Right hindlimb (tissue), 1 donor: Measurements from ENCODE around the gene PAFAH2.
"Not testable (repeated sequence)": the region's sequence is repeated elsewhere in the genome, so short reads cannot be mapped to it uniquely, and the experiment has no call there.

Source experiments
- DNase-seq: peaks from one replicate; pipeline ENCODE4 v3.0.0-alpha.2; 2018

The PAFAH2 gene

DNA sequence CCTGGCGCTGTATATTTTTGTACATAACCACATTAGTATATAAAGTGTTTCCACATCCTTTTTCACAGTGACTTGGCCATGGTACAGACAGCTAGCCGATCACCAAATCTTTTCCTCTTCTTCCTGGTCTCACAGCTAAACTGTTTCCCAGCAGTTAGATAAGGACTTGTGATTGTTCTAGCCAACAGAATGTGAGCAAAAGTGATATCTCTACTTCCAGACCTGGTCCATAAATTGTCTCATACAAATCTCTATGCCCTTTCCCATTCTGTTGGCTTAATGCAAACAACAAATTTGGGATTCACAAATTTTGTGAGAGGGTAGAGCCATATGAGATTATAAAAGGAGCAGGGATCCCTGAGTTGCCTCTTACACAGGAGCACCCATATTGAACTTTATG is 19.5 kb downstream of the PAFAH2 start:
- no peak for DNase-seq

DNA sequence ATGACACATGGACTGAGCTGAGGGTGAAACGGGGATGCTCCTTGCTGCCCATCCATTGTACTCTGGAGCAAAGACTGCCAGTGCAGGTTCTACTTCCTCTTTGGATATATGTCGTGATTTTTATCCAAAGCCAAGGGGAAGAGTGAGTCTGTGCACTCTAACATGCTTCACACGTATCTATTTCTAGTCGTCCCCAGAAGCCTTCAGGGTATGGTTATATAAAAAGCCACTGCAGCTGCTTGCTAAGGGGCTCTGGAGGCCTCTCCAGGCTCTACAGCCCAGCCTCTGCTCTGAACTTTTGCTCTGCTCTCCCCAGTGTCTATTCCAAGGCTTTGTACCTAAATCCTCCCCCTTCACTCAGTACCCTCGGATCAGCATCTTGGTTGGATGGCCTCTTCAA is 20.1 kb downstream of the PAFAH2 start:
- no peak for DNase-seq

DNA sequence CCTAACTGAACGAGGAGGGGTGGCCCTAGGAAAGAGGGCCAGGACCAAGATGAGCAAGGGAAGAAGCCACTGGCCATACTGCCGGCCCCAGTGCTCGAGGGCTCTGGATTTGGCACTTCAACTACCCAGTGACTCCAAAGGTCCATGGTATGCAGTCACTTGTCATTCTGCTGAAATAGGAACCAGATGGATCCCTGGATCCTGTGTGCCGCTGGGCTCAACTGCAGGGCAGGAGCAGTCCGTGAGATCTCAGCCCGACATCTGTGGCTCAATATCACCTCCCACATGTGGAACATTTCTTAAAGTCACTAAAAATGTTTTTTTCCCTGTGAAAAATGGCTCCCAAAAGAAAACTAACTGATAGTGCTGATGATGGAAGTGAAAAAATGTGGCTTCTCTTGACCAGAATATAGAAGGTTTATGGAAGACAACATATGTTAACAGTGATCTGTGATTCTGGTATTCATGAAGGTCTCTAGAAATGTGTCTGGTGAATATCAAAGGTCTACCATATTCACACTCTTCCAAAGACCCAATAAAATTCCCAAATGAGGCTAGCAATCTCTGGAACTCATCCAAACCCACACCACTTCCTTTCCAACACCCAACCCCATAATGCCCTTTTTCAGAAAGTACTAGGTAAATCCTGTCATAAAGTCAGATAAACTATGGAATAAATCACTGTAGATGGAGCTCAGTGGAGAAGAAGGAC is 24.1 kb downstream of the PAFAH2 start:
- DNase-seq, result no peak

DNA sequence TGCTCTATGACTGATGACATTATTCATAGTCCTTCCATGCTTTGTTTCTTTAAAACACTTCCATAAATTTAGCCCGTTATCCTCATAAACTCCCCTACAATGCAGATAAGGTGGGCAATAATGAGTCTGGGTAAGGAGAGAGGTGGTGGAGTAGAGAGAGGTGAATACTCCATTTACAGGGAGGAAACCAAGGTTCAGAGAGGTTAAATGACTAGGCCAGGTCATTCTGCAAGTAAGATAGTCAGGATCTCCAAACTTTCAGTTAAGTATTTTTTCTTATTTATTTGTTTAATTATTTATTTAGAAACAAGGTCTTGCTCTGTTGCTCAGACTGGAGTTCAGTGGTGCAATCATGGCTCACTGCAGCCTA is 26.1 kb downstream of the PAFAH2 start:
- DNase-seq, result no peak

DNA sequence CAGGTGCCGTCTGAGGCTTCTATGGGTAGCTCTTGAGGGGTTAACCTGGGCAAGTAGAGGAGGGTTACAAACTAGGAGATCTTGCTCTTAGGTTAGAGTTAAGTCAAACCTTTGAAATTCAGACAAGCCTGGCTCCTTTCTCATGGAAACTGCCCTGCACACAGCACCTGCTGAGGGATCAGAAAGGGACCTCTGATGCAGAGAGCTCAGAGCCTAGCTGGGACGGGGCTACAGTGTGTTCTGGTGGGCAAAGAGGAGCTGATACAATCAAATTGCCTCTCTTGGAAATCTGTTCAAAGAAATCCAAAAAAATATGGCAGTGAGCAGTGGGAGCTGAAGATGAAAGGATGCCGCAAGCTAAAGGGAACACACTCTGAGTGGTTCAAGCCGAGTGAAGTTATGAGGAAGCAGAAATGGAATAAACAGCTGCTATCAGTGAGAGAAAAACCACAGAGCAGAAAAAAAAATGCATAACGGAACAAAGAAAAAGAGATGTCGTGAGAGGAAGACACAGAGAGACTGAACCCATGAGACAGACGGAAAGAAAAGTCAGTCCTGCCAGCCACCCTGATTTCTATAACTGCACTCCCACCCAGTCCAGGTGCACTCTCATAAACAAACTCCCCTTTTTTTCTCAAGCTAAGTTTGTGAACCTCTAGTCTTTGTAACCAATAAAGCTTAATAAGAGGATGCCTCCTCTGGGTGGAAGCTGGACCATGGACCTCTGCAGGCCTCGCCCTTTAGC is 26.6 kb downstream of the PAFAH2 start:
- DNase-seq, result no peak

DNA sequence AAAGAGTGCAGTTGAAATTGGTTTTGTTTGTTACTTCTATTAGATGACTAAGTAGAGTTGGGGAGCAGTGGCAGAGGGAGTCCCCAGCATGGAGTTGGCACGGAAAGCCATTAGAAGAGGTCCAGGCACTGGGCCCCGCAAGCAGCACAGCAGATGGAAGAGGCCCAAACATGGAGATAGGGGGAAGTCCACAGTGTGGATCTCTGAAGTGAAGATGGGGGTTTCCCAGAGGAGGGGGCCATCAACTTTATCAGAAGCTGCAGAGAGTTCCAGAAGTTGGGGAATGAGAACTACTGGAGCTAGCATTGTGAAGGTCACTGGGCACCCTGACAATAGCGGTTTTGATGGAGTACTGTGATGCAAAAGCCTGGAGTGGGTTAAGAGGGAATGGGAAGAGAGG is 30.6 kb downstream of the PAFAH2 start:
- DNase-seq, result no peak

DNA sequence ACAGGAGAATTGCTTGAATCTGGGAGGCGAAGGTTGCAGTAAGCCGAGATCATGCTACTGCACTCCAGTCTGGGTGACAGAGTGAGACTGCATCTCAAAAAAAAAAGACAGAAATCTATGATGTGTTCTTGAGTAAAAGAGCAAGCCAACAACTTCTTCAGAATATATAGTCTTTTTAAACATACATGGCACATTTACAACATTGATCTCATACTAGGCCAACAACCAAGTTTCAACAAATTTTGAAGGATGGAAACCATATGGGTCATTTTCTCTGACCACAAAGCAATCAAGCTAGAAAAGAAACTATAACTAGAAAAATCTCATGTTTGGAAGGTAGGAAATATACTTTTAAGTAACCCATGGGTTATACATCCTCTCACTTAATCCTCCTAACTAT is 38.3 kb downstream of the PAFAH2 start:
- no peak for DNase-seq

DNA sequence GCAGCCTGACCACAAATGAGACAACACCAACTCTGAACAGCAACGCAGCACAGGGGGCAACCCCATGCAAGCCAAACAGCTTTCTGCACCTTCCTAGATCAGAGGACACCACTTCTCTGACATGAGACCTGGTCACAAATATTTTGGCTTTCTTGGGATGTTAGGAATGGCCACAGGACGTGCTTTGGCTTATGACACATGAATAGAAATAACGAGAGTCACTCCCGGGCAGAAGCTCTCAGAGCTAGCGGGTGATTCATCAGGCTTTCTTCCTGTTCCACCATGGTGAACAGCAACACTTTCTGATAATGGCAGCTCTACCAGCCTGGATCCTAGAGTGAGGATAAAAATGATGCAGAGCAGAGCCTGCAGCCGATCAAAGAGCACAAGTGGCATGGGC is 39.4 kb downstream of the PAFAH2 start:
- no peak for DNase-seq

DNA sequence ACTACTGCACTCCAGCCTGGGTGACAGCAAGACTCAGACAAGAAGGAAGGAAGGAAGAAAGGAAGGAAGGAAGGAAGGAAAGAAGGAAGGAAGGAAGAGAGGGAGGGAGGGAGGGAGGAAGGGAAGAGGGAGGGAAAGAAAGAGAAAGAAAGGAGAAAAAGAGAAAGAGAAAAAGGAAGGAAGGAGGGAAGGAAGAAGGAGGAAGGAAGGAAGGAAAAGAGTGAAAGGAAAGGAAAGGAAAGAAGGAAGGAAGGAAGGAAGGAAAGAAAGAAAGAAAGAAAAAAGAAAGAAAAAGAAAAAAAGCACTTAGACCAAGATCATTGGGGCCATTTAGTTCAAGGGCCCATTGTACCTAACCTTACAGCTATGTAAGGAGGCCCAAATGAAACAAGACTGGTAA is 42.3 kb downstream of the PAFAH2 start:
- no peak for DNase-seq

DNA sequence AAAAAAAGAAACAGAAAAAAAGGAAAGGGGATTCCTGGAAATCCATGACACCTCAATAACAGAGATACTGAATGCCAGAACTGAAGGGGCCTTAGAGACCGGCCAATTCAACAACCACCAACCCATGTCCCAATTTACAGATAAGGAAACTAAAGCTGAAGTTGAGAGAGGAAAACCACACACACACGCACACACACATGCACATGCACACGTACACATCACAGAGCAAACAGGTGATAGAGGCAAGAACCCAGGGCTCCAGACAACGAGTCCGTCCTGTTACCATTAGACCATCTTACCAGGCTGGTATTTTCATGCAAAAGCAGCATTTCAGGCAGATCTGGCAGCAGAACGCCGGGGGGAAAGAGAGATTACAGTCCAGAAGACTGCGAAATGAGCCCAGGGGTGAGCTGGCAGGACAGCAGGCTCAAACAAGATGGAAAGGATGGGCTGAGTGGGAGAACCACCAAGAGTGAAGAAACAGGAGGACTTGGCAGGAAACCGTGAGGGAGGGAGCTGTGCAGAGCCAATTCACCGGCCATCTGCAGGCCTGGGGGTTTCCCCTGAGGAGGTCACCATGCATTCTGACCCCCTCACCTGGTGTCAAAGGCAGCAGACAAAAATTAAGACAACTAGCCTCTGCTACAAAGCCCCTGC is 43.5 kb downstream of the PAFAH2 start:
- peak; percentile 41 for DNase-seq

DNA sequence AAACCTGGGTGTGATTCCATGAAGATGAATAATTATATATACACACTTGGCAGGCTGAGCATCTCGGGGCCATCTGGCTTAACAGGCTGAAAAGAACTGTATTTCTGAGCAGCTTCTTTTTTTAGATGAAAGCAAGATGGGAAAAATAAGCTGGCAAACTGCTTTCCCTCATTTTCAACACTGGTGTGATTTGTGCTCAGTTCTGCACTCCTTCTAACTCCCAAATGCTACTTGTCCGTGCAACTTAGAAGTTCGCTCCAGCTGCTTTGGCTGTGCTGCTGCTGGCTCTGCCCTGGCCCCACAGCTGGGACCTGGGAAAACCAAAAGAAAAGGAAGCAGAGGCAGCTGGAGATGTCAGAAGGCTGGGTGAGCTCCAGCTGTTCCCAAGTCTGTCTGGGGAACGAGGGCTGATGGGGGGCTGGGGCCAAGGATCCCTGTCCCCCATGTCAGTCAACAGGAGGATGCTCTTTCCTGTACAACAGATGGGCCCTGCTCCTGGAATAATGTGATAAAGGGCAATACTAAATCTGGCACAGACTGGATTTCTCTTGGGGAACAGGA is 44.9 kb downstream of the PAFAH2 start:
- DNase-seq, result peak; percentile 95

DNA sequence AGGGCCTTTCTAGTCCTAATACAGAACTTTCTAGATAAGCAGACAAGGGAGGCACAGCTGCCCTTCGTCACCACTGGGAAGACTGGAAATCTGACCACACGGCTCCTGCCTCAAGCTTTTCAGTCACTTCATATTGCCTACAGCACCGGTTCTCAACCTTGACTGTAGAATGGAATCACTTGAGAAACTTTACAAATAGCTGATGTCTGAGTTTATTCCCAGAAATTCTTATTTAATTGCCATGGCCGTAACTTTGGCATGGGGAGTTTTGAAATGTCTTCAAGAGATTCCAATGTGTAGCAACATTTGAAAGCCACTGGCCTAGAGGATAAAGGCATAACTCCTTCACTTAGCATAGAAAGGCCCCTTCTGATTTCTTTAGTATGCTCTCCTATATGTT is 49.2 kb downstream of the PAFAH2 start:
- no peak for DNase-seq

DNA sequence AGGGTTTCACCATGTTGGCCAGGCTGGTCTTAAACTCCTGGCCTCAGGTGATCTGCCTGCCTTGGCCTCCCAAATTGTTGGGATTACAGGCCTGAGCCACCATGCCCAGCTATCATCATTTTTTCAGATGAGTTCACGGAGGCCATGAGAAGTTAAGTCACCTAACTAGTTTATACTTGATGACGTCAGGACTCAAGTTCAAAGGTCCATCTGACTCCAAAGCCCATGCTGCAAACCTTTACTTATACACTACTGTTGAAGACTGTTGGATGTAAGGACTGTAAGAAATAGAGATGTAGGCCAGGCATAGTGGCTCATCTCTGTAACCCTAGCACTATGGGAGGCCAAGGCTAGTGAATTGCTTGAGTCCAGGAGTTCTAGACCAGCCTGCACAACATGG is 50.8 kb downstream of the PAFAH2 start:
- no peak for DNase-seq

DNA sequence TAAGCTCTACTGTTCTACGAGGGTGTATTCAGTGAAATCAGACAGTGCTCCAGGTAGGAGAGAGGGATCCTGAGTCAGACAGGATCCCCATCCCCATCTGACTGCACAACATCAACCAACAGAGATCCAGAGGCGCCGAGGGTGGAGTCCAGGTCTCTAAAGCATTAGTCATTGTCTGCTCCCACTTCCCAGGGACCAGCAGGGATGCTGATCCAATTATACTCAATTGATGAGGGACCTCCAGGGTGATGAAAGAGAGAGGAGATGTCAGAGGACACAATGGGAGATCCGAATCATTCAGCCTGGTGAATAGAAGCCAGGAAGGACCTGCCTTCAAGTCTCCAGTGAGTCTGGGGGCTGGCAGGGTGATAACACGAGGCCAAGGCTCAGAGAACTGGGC is 52.1 kb downstream of the PAFAH2 start:
- DNase-seq, result no peak

DNA sequence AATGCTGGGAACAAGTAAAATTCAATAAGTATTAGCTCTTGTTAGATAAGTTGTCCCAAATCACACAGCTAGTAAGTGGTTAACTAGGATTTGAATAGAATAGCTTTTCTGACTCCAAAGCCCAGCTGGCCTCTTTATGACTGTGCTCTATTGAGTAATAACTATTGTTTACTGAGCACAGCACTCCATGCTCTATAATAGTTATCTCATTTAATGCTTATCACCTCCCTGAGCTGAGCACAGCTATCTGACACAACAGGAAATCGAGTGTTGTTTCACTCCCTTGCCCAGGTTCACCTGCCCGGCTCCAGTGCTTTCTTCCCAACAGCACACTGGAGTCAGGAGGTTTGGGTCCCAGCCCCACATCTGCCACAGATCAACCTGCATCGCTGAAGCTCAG is 52.9 kb downstream of the PAFAH2 start:
- DNase-seq, result no peak

DNA sequence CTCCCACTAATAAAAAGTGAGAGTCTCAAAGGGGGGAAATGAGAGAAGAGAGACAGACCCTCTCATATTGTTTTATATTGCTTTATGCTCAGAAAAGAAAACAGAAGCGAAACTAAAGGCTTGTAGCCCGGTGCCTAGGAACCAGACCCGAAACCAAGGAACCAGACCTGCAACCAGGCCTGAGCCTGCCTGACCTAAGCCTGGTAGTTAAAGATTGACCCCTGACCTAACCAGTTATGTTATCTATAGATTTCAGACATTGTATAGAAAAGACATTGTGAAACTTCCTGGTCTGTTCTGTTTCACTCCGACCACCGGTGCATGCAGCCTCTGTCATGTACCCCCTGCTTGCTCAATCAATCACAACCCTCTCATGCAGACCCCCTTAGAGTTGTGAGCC is 54.4 kb downstream of the PAFAH2 start:
- not testable (repeated sequence) for DNase-seq

DNA sequence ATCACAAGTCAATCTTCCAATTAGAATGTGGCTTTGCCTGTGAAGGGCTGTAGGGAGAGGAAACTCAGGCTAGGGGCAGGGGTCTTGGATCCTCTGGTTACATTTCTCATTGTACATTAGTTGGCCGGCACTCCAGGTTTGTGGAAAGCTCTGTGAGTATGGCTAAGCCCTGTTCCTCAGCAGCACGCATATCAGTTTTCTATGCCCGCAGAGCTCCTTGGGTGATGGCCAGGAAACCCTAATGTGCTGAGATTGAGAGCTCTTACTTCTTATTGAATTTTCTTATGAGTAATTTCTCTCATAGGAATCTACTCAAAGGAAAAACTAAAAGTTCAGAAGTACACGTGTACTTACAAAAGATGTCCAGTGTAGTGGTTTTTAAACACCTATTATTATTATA is 60.9 kb downstream of the PAFAH2 start:
- DNase-seq, result no peak

DNA sequence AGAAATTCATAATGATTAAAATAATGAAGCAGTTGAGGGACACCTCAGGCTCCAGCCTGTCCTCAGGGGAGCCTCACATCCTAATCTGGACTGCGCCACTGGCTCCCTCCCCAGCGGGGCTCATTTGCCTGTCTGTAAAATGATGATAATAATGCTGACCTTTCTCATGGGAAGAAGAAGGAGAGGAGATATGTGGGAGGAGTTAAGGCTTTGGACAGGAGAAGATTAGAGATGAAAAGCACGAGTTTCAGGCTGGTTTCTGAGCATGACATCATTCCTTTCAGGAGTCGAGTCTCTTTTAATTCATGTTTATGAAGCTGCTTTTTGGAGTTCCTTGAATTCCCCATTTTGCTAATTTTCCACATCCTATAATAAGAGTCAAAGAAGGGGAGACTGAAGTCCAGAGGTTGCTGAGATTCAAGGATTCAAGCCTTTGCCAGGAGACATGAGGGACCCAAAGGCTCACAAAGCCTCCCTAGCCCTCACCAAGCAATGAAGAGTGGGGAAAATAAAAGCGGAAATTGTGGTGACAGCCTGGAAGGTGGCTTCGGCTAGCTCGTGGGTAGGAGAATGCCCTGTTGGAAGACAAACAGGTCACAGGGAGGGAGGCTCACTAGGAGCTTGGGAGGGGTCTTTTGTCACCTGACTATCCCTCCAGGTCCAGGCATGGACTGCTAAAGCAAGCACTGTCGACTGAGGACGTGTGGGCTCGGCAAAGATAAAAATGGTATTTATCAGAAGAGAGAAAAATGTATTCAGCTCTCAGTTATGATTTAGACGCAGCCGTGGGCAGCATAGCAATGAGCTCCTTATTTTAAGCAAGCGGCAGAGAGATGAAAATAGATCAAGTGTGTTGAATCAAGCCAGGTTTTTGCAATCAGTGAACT is 64.1 kb downstream of the PAFAH2 start:
- DNase-seq, result no peak

DNA sequence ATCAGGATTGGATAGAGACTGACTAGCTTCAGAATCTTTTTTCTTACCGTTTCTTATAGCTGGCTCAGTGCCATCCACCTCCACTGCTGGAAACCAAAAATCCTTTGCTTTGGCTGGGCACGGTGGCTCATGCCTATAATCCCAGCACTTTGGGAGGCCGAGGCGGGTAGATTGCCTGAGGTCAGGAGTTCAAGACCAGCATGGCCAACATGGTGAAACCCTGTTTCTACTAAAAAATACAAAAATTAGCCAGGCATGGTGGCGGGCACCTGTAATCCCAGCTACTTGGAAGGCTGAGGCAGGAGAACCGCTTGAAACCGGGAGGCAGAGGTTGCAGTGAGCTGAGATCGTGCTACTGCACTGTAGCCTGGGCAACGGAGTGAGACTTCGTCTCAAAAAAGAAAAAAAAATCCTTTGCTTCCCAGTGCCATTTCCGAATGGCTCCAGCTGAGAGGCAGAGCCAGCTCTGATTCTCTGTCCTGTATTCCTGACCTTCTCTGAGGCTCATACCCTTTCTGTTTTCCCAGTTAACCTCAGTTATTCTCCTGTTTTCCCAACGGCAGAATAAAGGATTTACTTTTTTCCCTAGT is 65.0 kb downstream of the PAFAH2 start:
- not testable (repeated sequence) for DNase-seq

DNA sequence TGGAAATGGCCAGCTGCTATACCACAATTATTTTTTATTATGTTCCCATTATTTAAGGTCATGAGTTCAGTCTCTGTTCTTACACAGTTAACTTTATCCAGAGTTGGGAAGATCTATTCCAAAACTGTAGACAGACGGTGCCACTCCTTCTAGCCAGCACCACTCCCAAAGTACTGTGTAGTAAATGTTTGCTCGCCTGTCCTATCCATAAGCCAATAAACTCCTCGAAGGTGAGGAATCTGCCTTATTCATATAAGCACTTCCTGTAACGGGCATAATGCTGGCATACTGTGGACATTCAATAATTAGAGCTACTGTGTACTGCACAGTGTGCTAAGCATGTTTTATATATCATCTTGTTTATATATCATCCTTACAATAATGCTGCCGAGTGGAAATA is 65.5 kb downstream of the PAFAH2 start:
- DNase-seq, result no peak

DNA sequence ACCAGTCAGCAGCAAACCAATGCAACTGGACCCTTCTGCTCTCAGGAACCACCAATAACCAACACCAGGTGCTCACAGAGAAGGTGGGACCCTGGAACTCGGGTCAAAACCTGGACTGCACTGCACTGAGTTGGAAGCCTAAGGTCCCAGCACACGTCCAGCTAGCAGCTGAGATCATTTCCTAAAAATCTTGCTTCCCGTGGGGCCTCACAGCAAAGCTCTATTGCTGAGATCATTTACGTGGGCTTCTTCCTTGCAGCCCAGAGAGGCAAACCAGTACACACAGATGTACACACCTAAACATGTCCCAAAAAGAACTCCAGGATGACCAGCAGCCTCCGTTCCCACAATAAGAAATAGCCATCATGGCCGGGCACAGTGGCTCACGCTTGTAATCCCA is 68.8 kb downstream of the PAFAH2 start:
- DNase-seq, result no peak

DNA sequence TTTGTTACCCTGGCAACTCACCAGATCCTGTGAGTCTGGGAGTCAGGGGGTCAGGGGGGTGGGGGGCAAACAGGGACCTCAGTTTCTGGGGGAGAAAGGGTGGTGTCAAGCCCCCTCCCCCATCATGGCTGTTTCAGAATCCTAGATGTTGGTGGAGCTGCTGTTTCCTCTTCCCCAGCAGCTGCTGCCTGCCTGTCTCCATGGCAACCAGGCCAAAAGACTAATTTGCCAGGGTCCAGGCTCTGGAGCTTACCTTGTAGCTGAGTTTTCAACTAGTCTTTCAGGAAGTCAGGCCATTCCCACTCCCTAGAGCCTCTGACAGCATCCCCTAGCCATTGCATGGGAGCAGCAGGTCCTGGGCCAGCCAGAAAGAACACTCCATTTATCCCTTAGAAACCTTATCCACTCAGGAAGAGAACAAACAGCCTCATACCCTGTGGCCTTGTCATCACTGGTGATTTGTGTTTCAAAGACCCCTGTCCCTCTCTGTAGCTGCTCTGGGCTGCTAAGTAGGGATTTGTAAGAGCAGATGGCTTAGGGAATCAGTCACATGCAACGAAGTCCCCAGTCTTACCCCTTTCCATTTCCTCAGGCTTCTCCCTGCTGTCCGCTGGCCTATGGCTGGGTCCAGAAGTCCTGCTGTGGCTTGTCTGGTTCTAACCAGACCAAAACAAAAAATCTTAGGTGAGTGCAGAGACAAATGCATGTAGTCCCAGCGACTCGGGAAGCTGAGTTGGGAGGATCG is 70.2 kb downstream of the PAFAH2 start:
- DNase-seq, result peak; percentile 62
